SK-N-SH treated with all-trans-retinoic acid at 6 μM for 48 hours (cell line): ENCODE results near the gene AGBL1.

Experiments
- ARNTL ChIP-seq: fragments of 450-650 bp; formaldehyde crosslinking; IDR thresholded peaks from 2 replicates; pipeline ENCODE4 v1.5.0; 2020; ENCODE audit warnings: low read depth, mild to moderate bottlenecking, moderate library complexity, borderline replicate concordance
- BACH2 ChIP-seq: fragments of 250-450 bp; sonication (Bioruptor Pico); IDR thresholded peaks from 2 replicates; pipeline ENCODE4 v1.9.0; 2021; ENCODE audit warnings: mild to moderate bottlenecking, borderline replicate concordance
- CREB5 ChIP-seq: fragments of 250-450 bp; sonication (Bioruptor Pico); IDR thresholded peaks from 2 replicates; pipeline ENCODE4 v1.5.1; 2020; ENCODE audit warnings: low read depth, mild to moderate bottlenecking, moderate library complexity
- ESRRG ChIP-seq: fragments of 250-450 bp; sonication (Bioruptor Pico); IDR thresholded peaks from 2 replicates; pipeline ENCODE4 v1.6.1; 2021; ENCODE audit warnings: mild to moderate bottlenecking
- PATZ1 ChIP-seq: fragments of 250-450 bp; sonication (Bioruptor Pico); IDR thresholded peaks from 2 replicates; pipeline ENCODE4 v1.8.0; 2020; ENCODE audit warnings: mild to moderate bottlenecking, moderate library complexity, borderline replicate concordance
- RARB ChIP-seq: fragments of 250-450 bp; sonication (Bioruptor Pico); IDR thresholded peaks from 2 replicates; pipeline ENCODE4 v1.8.0; 2021; ENCODE audit warnings: mild to moderate bottlenecking, moderate library complexity
- SNAI2 ChIP-seq: fragments of 250-450 bp; sonication (Bioruptor Pico); IDR thresholded peaks from 2 replicates; pipeline ENCODE4 v1.5.0; 2020; ENCODE audit warnings: mild to moderate bottlenecking, moderate library complexity
- TCF4 ChIP-seq: fragments of 250-450 bp; sonication (Bioruptor Pico); IDR thresholded peaks from 2 replicates; pipeline ENCODE4 v1.8.0; 2021; ENCODE audit warnings: mild to moderate bottlenecking, moderate library complexity, borderline replicate concordance
- TOX ChIP-seq: fragments of 250-450 bp; sonication (Bioruptor Pico); IDR thresholded peaks from 2 replicates; pipeline ENCODE4 v1.8.0; 2021; ENCODE audit warnings: mild to moderate bottlenecking, moderate library complexity, borderline replicate concordance
- ZFP3 ChIP-seq: fragments of 250-450 bp; sonication (Bioruptor Pico); IDR thresholded peaks from 2 replicates; pipeline ENCODE4 v1.5.0; 2020; ENCODE audit warnings: mild to moderate bottlenecking, moderate library complexity
- ZFP30 ChIP-seq: fragments of 450-650 bp; formaldehyde crosslinking; IDR thresholded peaks from 2 replicates; pipeline ENCODE4 v1.5.0; 2022; ENCODE audit warnings: mild to moderate bottlenecking, moderate library complexity
- ZNF565 ChIP-seq: fragments of 450-650 bp; formaldehyde crosslinking; conservative IDR thresholded peaks from 2 replicates; pipeline ENCODE4 v1.5.0; 2020; ENCODE audit warnings: low read depth, mild to moderate bottlenecking, moderate library complexity
- TF ChIP-seq, protein P1 (sequence below): fragments of 250-450 bp; sonication (Bioruptor Pico); IDR thresholded peaks from 2 replicates; pipeline ENCODE4 v1.5.1; 2021; ENCODE audit warnings: mild to moderate bottlenecking, moderate library complexity

- TF ChIP-seq BACH2 (no peak), SNAI2 (CRISPR knock-in tag) (no peak), CREB5 (CRISPR knock-in tag) (no peak), ARNTL (CRISPR knock-in tag) (no peak), TCF4 (CRISPR knock-in tag) (no peak), ZNF565 (no peak), ESRRG (no peak), TOX (CRISPR knock-in tag) (no peak), ZFP3 (CRISPR knock-in tag) (no peak), RARB (CRISPR knock-in tag) (no peak), ZFP30 (no peak), PATZ1 (CRISPR knock-in tag) (no peak)
- TF ChIP-seq, protein P1, sequence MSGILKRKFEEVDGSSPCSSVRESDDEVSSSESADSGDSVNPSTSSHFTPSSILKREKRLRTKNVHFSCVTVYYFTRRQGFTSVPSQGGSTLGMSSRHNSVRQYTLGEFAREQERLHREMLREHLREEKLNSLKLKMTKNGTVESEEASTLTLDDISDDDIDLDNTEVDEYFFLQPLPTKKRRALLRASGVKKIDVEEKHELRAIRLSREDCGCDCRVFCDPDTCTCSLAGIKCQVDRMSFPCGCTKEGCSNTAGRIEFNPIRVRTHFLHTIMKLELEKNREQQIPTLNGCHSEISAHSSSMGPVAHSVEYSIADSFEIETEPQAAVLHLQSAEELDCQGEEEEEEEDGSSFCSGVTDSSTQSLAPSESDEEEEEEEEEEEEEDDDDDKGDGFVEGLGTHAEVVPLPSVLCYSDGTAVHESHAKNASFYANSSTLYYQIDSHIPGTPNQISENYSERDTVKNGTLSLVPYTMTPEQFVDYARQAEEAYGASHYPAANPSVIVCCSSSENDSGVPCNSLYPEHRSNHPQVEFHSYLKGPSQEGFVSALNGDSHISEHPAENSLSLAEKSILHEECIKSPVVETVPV = no peak
These were observed 671.4 kb downstream of the AGBL1 start for GRCh38 chr15:86751116-86751515.
